Caco-2 (cell line): ENCODE data around the gene UHRF1. TPM values are rescaled to one million over a fixed set of nuclear protein-coding genes. Genes with fewer than 3 reads are reported as not detected.
A peak's percentile ranks its signal among the peaks of the same experiment; 100 is the strongest.

Source experiments
- BruUV-seq: library from RNA; stranded (reverse); fragments of 400-500 nt; replicated peaks from 2 replicates; lab custom pipeline; 2021; lab: Mats Ljungman, UMichigan
- CTCF ChIA-PET: fragments of 300-600 bp; sonication (Branson Sonifier 250); formaldehyde crosslinking; loops from one replicate; lab custom pipeline; 2022; ENCODE audit warnings: antibody characterized with exemption; lab: Charles Lee
- POLR2A ChIA-PET: fragments of 300-600 bp; sonication (Branson Sonifier 250); formaldehyde crosslinking; loops from one replicate; lab custom pipeline; 2022; ENCODE audit warnings: antibody characterized with exemption; lab: Charles Lee
- DNase-seq, 2 experiments: peaks; one replicate each; pipeline versions ENCODE4 v3.0.0 to v3.0.0-alpha.2; 2020 to 2022
- H3K27me3 ChIP-seq: replicated peaks from 2 replicates; pipeline ENCODE4 v1.6.0; 2011; ENCODE audit warnings: low read length; ENCODE audit not compliant: control insufficient read depth, insufficient read depth
- H3K36me3 ChIP-seq: 2 replicates; pipeline ENCODE4 v1.5.1; 2011; ENCODE audit warnings: low read length; ENCODE audit not compliant: control insufficient read depth, insufficient read depth
- H3K4me1 ChIP-seq: fragments of 250-450 bp; sonication (Bioruptor Pico); 2 replicates; pipeline ENCODE4 v1.5.1; 2020; ENCODE audit warnings: mild to moderate bottlenecking
- H3K4me3 ChIP-seq: 2 replicates; pipeline ENCODE4 v1.5.1; 2011; ENCODE audit warnings: low read depth, mild to moderate bottlenecking, control low read depth, low read length
- H3K9me3 ChIP-seq: fragments of 250-450 bp; sonication (Bioruptor Pico); 2 replicates; pipeline ENCODE4 v1.5.1; 2020; ENCODE audit warnings: mild to moderate bottlenecking, moderate library complexity
- H3K27ac Mint-ChIP-seq: one replicate; pipeline ENCODE4 v1.8.0; 2022; ENCODE audit warnings: mixed read lengths; ENCODE audit not compliant: unreplicated experiment
- H3K27me3 Mint-ChIP-seq: one replicate; pipeline ENCODE4 v1.8.0; 2022; ENCODE audit warnings: mixed read lengths; ENCODE audit not compliant: insufficient read depth, unreplicated experiment
- H3K36me3 Mint-ChIP-seq: one replicate; pipeline ENCODE4 v1.8.0; 2022; ENCODE audit warnings: mild to moderate bottlenecking, mixed read lengths; ENCODE audit not compliant: insufficient read depth, unreplicated experiment
- H3K4me1 Mint-ChIP-seq: one replicate; pipeline ENCODE4 v1.8.0; 2022; ENCODE audit warnings: low read depth, mixed read lengths; ENCODE audit not compliant: unreplicated experiment
- H3K4me3 Mint-ChIP-seq: one replicate; pipeline ENCODE4 v1.8.0; 2022; ENCODE audit warnings: mild to moderate bottlenecking, moderate library complexity, mixed read lengths; ENCODE audit not compliant: unreplicated experiment
- H3K9me3 Mint-ChIP-seq: one replicate; pipeline ENCODE4 v1.8.0; 2022; ENCODE audit warnings: mixed read lengths; ENCODE audit not compliant: unreplicated experiment
- CTCF ChIP-seq, 2 experiments: fragments of 200-600 bp in 1 of 2; IDR thresholded peaks; 1 replicate in 1 of 2; 2 replicates in 1 of 2; pipeline versions ENCODE4 v1.5.1 to v1.8.0; 2011 to 2022; ENCODE audit warnings: antibody characterized with exemption in 1 of 2, control low read depth in 1 of 2, inconsistent platforms in 1 of 2, low read depth in 1 of 2, low read length in 1 of 2, mild to moderate bottlenecking in 1 of 2, moderate library complexity in 1 of 2; ENCODE audit not compliant: insufficient read depth in 1 of 2, severe bottlenecking in 1 of 2, unreplicated experiment in 1 of 2
- intact Hi-C: fragments of 100-400 bp; cut with micrococcal nuclease; formaldehyde crosslinking; loops from one replicate; pipeline ENCODE4 v1.10.0; 2022; ENCODE audit not compliant: unreplicated experiment
- total RNA-seq: library from RNA; stranded (reverse); gene quantifications from 2 replicates; pipeline ENCODE4 v1.2.3, GENCODE V29; 2022

Gene UHRF1
- total RNA-seq, 1 experiment from 2014 or later, result 54.6 TPM

GRCh38 chr19:4976401-4977298 is 67.3 kb downstream of the UHRF1 start:
- DNase-seq, result peak in 1 of 2 experiments; percentile 35
- ChIA-PET POLR2A (no interaction called here), CTCF (interaction anchor here (0.6 kb wide), 1 partner anchor 27 kb away, joined by 3 read pairs; no protein-coding TSS in a partner anchor)
- Mint-ChIP-seq H3K4me3 (no peak overlapping the region), H3K9me3 (no peaks in the 10 kb centered on the region), H3K4me1 (peaks cover 15% of the 10 kb centered on the region), H3K27me3 (no peaks in the 10 kb centered on the region), H3K36me3 (peaks cover 18% of the 10 kb centered on the region), H3K27ac (no peak overlapping the region)
- TF ChIP-seq CTCF (IDR thresholded peaks at IDR 0.05; ENCODE audit: insufficient read depth in 1 of 2, low read depth in 1 of 2, low read length in 1 of 2, severe bottlenecking in 1 of 2, unreplicated experiment in 1 of 2), result peak in 1 of 2 experiments; percentile 3
- Histone ChIP-seq H3K9me3 (no peaks in the 10 kb centered on the region), H3K4me1 (no peaks in the 10 kb centered on the region), H3K4me3 (no peak overlapping the region), H3K27me3 (no peaks in the 10 kb centered on the region), H3K36me3 (no peaks in the 10 kb centered on the region)
- no TSS peak for BruUV-seq
- intact Hi-C loops, result no loop called here

GRCh38 chr19:4977299-4978174 is 68.2 kb downstream of the UHRF1 start:
- intact Hi-C loops, result no loop called here
- H3K9me3 ChIP-seq, result no peaks in the 10 kb centered on the region
- CTCF ChIA-PET, result no interaction called here
- H3K4me1 ChIP-seq, result no peaks in the 10 kb centered on the region
- H3K4me3 ChIP-seq, result no peak overlapping the region
- no peak overlapping the region for H3K27ac Mint-ChIP-seq
- H3K27me3 Mint-ChIP-seq, result no peaks in the 10 kb centered on the region
- H3K36me3 Mint-ChIP-seq, result peaks cover 18% of the 10 kb centered on the region
- H3K36me3 ChIP-seq, result no peaks in the 10 kb centered on the region
- no peaks in the 10 kb centered on the region for H3K9me3 Mint-ChIP-seq
- peaks cover 8% of the 10 kb centered on the region for H3K4me1 Mint-ChIP-seq
- no TSS peak for BruUV-seq
- POLR2A ChIA-PET, result no interaction called here
- H3K4me3 Mint-ChIP-seq, result no peak overlapping the region
- H3K27me3 ChIP-seq, result no peaks in the 10 kb centered on the region
- TF ChIP-seq CTCF (IDR thresholded peaks at IDR 0.05; ENCODE audit: insufficient read depth in 1 of 2, low read depth in 1 of 2, low read length in 1 of 2, severe bottlenecking in 1 of 2, unreplicated experiment in 1 of 2), result no peak
- DNase-seq, result no peak

- Mint-ChIP-seq H3K9me3 (no peaks in the 10 kb centered on the region), H3K36me3 (peaks cover 18% of the 10 kb centered on the region), H3K27me3 (no peaks in the 10 kb centered on the region), H3K4me1 (peaks cover 8% of the 10 kb centered on the region), H3K27ac (no peak overlapping the region), H3K4me3 (no peak overlapping the region)
- TF ChIP-seq CTCF (IDR thresholded peaks at IDR 0.05; ENCODE audit: insufficient read depth in 1 of 2, low read depth in 1 of 2, low read length in 1 of 2, severe bottlenecking in 1 of 2, unreplicated experiment in 1 of 2), result no peak
- Histone ChIP-seq H3K27me3 (no peaks in the 10 kb centered on the region), H3K4me1 (no peaks in the 10 kb centered on the region), H3K36me3 (no peaks in the 10 kb centered on the region), H3K9me3 (no peaks in the 10 kb centered on the region), H3K4me3 (no peak overlapping the region)
- intact Hi-C loops, result no loop called here
- no TSS peak for BruUV-seq
- ChIA-PET POLR2A (no interaction called here), CTCF (no interaction called here)
- no peak for DNase-seq
Observed at GRCh38 chr19:4979211-4979807, 70.0 kb downstream of the UHRF1 start.
